Gastroesophageal sphincter (tissue), 2 donors: Measurements from ENCODE around the gene FRMD4B.

Source experiments
- POLR2A ChIP-seq, 2 donors: fragments of 450-650 bp; IDR thresholded peaks; one replicate each; pipeline ENCODE4 v1.6.1; 2017; ENCODE audit warnings: antibody characterized with exemption in 2 of 2, mild to moderate bottlenecking in 2 of 2, moderate library complexity in 1 of 2
- POLR2AphosphoS5 ChIP-seq: sonication (generic); formaldehyde crosslinking; IDR thresholded peaks from one replicate; pipeline ENCODE4 v1.6.1; 2017; ENCODE audit warnings: antibody characterized with exemption

DNA sequence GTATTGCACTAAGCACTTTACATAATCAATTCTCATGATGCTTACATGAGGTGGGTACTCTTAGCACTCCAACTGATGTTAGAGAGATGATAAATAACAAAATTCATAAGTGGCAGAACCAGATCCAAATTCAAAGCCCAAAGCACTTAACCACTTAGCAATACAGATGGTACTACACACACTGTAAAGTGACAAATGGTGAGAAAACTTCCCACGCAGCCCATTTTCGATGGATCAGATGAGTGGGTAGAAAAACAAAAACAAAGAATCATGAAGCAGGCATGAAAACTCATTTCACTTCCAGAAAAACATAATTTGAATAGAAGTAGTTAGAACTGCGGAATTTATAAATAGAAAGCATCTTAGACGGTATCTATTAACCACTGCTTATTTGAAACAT, 66.2 kb downstream of the FRMD4B start:
- TF ChIP-seq POLR2A (IDR thresholded peaks at IDR 0.05) (no peak), POLR2AphosphoS5 (no peak)
